OCI-LY7 (cell line): ENCODE data around the gene C6orf89. TPM values are rescaled to one million over a fixed set of nuclear protein-coding genes. Genes with fewer than 3 reads are reported as not detected.
"Not testable (repeated sequence)": the region's sequence is repeated elsewhere in the genome, so short reads cannot be mapped to it uniquely, and the experiment has no call there.

Source experiments
- BruUV-seq: library from RNA; stranded (reverse); fragments of 400-500 nt; replicated peaks from 2 replicates; lab custom pipeline; 2021; lab: Mats Ljungman, UMichigan
- CTCF ChIA-PET: fragments of 300-600 bp; sonication (Branson Sonifier 250); formaldehyde crosslinking; loops from one replicate; lab custom pipeline; 2022; ENCODE audit warnings: antibody characterized with exemption; ENCODE audit not compliant: unreplicated experiment; lab: Charles Lee
- POLR2A ChIA-PET: fragments of 300-600 bp; sonication (Branson Sonifier 250); formaldehyde crosslinking; loops from one replicate; lab custom pipeline; 2022; ENCODE audit warnings: antibody characterized with exemption; lab: Charles Lee
- DNase-seq: peaks from one replicate; pipeline ENCODE4 v3.0.0-alpha.2; 2015; ENCODE audit warnings: low spot score
- H2AFZ ChIP-seq: fragments of 200-600 bp; sonication (generic), shearing (Covaris generic); 2 replicates; pipeline ENCODE4 v1.6.1; 2014; ENCODE audit warnings: mild to moderate bottlenecking, antibody characterized with exemption, low read length, moderate library complexity
- H3K27ac ChIP-seq: fragments of 200-600 bp; sonication (generic); 2 replicates; pipeline ENCODE4 v1.5.1; 2014; ENCODE audit warnings: mixed run types, low read depth, mild to moderate bottlenecking, moderate library complexity, low read length, inconsistent platforms; ENCODE audit not compliant: poor library complexity, severe bottlenecking
- H3K36me3 ChIP-seq: fragments of 200-600 bp; sonication (generic); 2 replicates; pipeline ENCODE4 v1.6.1; 2014; ENCODE audit warnings: mild to moderate bottlenecking, antibody characterized with exemption, low read length, moderate library complexity, mixed read lengths; ENCODE audit not compliant: insufficient read depth
- H3K4me1 ChIP-seq: fragments of 200-600 bp; sonication (generic); 2 replicates; pipeline ENCODE4 v1.5.1; 2014; ENCODE audit warnings: mild to moderate bottlenecking, low read length; ENCODE audit not compliant: insufficient read depth, poor library complexity, severe bottlenecking
- H3K4me2 ChIP-seq: fragments of 200-600 bp; sonication (generic); 2 replicates; pipeline ENCODE4 v1.6.1; 2014; ENCODE audit warnings: mild to moderate bottlenecking, low read length
- H3K4me3 ChIP-seq: fragments of 200-600 bp; sonication (generic); 2 replicates; pipeline ENCODE4 v1.5.1; 2014; ENCODE audit warnings: mild to moderate bottlenecking, low read depth, low read length; ENCODE audit not compliant: poor library complexity, severe bottlenecking
- H3K79me2 ChIP-seq: fragments of 200-600 bp; sonication (generic); 2 replicates; pipeline ENCODE4 v1.6.1; 2016; ENCODE audit warnings: low read depth, mild to moderate bottlenecking, low read length, moderate library complexity, mixed read lengths; ENCODE audit not compliant: insufficient read depth
- H3K9me2 ChIP-seq: fragments of 200-600 bp; sonication (generic); 2 replicates; pipeline ENCODE4 v1.6.1; 2016; ENCODE audit warnings: mild to moderate bottlenecking, low read length, mixed read lengths; ENCODE audit not compliant: insufficient read depth
- H3K9me3 ChIP-seq: fragments of 200-600 bp; sonication (generic); 2 replicates; pipeline ENCODE4 v1.6.1; 2014; ENCODE audit warnings: mild to moderate bottlenecking, mixed run types, low read length, mixed read lengths
- H4K20me1 ChIP-seq: fragments of 200-600 bp; sonication (generic); 2 replicates; pipeline ENCODE4 v1.6.1; 2014; ENCODE audit warnings: mild to moderate bottlenecking, antibody characterized with exemption, low read length, moderate library complexity, mixed read lengths; ENCODE audit not compliant: insufficient read depth
- EZH2phosphoT487 ChIP-seq: fragments of 200-600 bp; sonication (generic); IDR thresholded peaks from 2 replicates; pipeline ENCODE4 v1.6.1; 2018; ENCODE audit warnings: low read depth, borderline replicate concordance, mild to moderate bottlenecking, mixed run types, antibody characterized with exemption, low read length, moderate library complexity, mixed read lengths
- intact Hi-C: fragments of 100-400 bp; cut with micrococcal nuclease; formaldehyde crosslinking; loops from one replicate; pipeline ENCODE4 v1.10.0; 2022; ENCODE audit not compliant: unreplicated experiment
- total RNA-seq, 2 experiments: library from RNA; depleted of rRNA in 1 of 2; stranded (reverse); fragments of >200 nt in 1 of 2; shearing (Covaris generic) in 1 of 2; gene quantifications; 2 replicates each; pipeline ENCODE4 v1.2.3, GENCODE V29; 2014 to 2022
- TF ChIP-seq, protein P1 (sequence below): fragments of 200-600 bp; sonication (generic); conservative IDR thresholded peaks from 2 replicates; pipeline ENCODE4 v1.5.1; 2014; ENCODE audit warnings: mild to moderate bottlenecking, antibody characterized with exemption, low read length, moderate library complexity, mixed read lengths

Gene C6orf89
- total RNA-seq, 2 experiments from 2014 or later: 20.1 to 25.7 TPM

DNA sequence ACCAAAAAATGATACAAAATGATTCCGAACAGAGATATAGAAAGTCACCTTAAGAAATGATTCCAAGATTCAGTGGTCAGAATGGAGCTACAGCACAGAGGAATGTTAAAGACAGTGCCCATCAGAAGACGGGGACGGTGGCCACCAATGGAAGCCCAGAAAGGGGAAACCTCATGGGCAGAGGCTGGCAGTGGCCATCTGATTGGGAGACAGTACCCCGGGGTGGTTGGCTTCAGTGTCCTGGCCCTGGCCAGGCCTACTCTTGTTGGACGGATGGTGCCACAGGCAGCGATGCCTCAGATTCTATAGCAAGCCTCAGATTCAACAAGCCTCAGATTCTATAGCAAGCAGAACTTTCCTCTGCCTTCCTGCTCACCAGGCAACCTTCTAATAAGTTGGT is 52.1 kb downstream of the C6orf89 start:
- Histone ChIP-seq H3K4me1 (no peaks in the 10 kb centered on the region), H4K20me1 (no peaks in the 10 kb centered on the region), H2AFZ (no peak overlapping the region), H3K4me2 (no peak overlapping the region), H3K9me2 (no peaks in the 10 kb centered on the region), H3K79me2 (no peaks in the 10 kb centered on the region), H3K9me3 (no peaks in the 10 kb centered on the region), H3K27ac (no peak overlapping the region), H3K4me3 (no peak overlapping the region), H3K36me3 (no peaks in the 10 kb centered on the region)
- CTCF ChIA-PET: no interaction called here
- DNase-seq: no peak
- TF ChIP-seq, protein P1, sequence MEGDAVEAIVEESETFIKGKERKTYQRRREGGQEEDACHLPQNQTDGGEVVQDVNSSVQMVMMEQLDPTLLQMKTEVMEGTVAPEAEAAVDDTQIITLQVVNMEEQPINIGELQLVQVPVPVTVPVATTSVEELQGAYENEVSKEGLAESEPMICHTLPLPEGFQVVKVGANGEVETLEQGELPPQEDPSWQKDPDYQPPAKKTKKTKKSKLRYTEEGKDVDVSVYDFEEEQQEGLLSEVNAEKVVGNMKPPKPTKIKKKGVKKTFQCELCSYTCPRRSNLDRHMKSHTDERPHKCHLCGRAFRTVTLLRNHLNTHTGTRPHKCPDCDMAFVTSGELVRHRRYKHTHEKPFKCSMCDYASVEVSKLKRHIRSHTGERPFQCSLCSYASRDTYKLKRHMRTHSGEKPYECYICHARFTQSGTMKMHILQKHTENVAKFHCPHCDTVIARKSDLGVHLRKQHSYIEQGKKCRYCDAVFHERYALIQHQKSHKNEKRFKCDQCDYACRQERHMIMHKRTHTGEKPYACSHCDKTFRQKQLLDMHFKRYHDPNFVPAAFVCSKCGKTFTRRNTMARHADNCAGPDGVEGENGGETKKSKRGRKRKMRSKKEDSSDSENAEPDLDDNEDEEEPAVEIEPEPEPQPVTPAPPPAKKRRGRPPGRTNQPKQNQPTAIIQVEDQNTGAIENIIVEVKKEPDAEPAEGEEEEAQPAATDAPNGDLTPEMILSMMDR: no peak
- no peak for TF ChIP-seq EZH2phosphoT487
- POLR2A ChIA-PET: interaction anchor here (1.1 kb wide), 1 partner anchor 35 kb away, joined by 3 read pairs; no protein-coding TSS in a partner anchor
- intact Hi-C loops: no loop called here
- BruUV-seq: no TSS peak

DNA sequence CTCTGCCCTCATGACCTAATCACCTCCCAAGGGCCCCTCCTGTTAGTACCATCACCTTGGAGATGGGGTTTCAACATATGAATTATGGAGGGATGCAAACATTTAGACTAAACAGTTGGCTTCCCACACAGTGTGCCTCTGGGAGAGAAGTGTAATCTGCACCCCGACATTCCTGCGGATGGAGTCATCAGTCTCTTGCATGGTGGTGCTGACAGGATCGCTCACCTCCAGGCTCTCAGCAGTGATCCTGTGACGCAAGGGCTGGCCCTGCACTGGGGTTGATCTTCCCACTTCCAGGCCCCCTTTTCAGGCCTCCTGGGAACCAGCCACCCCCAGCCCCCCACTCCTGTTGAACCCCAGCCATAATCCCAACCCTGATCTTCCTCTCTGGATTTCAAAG is 52.8 kb downstream of the C6orf89 start:
- no peaks in the 10 kb centered on the region for H3K4me1 ChIP-seq
- H2AFZ ChIP-seq: no peak overlapping the region
- POLR2A ChIA-PET: no interaction called here
- H3K4me2 ChIP-seq: no peak overlapping the region
- H3K9me2 ChIP-seq: no peaks in the 10 kb centered on the region
- no peak overlapping the region for H3K27ac ChIP-seq
- TF ChIP-seq EZH2phosphoT487: no peak
- TF ChIP-seq, protein P1: no peak
- H3K79me2 ChIP-seq: no peaks in the 10 kb centered on the region
- no peaks in the 10 kb centered on the region for H4K20me1 ChIP-seq
- intact Hi-C loops: no loop called here
- no peaks in the 10 kb centered on the region for H3K9me3 ChIP-seq
- H3K4me3 ChIP-seq: no peak overlapping the region
- CTCF ChIA-PET: no interaction called here
- no peak for DNase-seq
- no TSS peak for BruUV-seq
- H3K36me3 ChIP-seq: no peaks in the 10 kb centered on the region

DNA sequence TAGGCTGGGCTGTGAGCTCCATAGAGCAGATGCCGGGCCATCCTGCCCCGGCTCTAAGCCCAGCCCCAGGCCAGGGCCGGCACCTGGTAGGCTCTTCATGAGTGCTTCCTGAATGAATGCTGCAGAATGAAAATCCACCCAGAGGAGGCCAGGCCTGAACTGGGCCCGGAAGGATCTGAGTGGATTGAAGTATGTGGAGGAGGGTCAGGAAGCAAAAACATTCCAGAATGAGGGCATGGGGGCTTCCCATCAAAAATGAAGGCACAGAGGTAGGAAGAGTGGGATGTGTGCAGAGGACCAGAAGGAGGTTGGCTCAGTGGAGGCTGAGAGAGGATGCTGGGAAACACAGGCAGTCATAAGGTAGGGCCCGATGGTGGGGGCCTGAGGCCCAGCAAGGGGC is 53.3 kb downstream of the C6orf89 start:
- POLR2A ChIA-PET, H3K36me3 ChIP-seq, H3K4me3 ChIP-seq, H3K9me2 ChIP-seq, intact Hi-C loops, H3K27ac ChIP-seq, DNase-seq, H4K20me1 ChIP-seq, H2AFZ ChIP-seq, H3K9me3 ChIP-seq, BruUV-seq, H3K4me2 ChIP-seq, H3K79me2 ChIP-seq, H3K4me1 ChIP-seq, CTCF ChIA-PET: not testable (repeated sequence)
